Neural progenitor cell (in vitro differentiated cells): ENCODE data around the gene GJB6. TPM values are rescaled to one million over a fixed set of nuclear protein-coding genes. Genes with fewer than 3 reads are reported as not detected.

Experiments used
- DNase-seq: peaks from one replicate; pipeline ENCODE4 v3.0.0-alpha.2; 2016; ENCODE audit warnings: low spot score
- H2AFZ ChIP-seq: fragments of 200-600 bp; sonication (generic); replicated peaks from 2 replicates; pipeline ENCODE4 v1.6.1; 2016; ENCODE audit warnings: antibody characterized with exemption
- H3F3A ChIP-seq: fragments of 200-600 bp; sonication (generic); 2 replicates; pipeline ENCODE4 v1.6.1; 2016; ENCODE audit warnings: antibody characterized with exemption, low read depth
- H3K27ac ChIP-seq: fragments of 200-600 bp; sonication (generic); 2 replicates; pipeline ENCODE4 v1.5.1; 2016; ENCODE audit warnings: mild to moderate bottlenecking
- H3K27me3 ChIP-seq: fragments of 200-600 bp; sonication (generic); 2 replicates; pipeline ENCODE4 v1.6.1; 2016; ENCODE audit warnings: mild to moderate bottlenecking, moderate library complexity
- H3K36me3 ChIP-seq: fragments of 200-600 bp; sonication (generic); 2 replicates; pipeline ENCODE4 v1.5.1; 2016
- H3K4me1 ChIP-seq: fragments of 200-600 bp; sonication (generic); 2 replicates; pipeline ENCODE4 v1.6.1; 2016; ENCODE audit warnings: mixed run types
- H3K4me2 ChIP-seq: fragments of 200-600 bp; sonication (generic); 2 replicates; pipeline ENCODE4 v1.6.1; 2016
- H3K4me3 ChIP-seq: fragments of 200-600 bp; sonication (generic); 2 replicates; pipeline ENCODE4 v1.5.1; 2016
- H3K79me2 ChIP-seq: fragments of 200-600 bp; sonication (generic); 2 replicates; pipeline ENCODE4 v1.6.1; 2016; ENCODE audit warnings: low read depth
- H3K9ac ChIP-seq: fragments of 200-600 bp; sonication (generic); 2 replicates; pipeline ENCODE4 v1.6.1; 2016
- H3K9me3 ChIP-seq: fragments of 200-600 bp; sonication (generic); 2 replicates; pipeline ENCODE4 v1.5.1; 2016; ENCODE audit warnings: low read depth
- H4K20me1 ChIP-seq: fragments of 200-600 bp; sonication (generic); 2 replicates; pipeline ENCODE4 v1.6.1; 2016; ENCODE audit warnings: low read depth
- H3K27ac Mint-ChIP-seq: 3 replicates; pipeline ENCODE4 v1.8.0; 2021; ENCODE audit warnings: mixed read lengths
- H3K27me3 Mint-ChIP-seq: 2 replicates; pipeline ENCODE4 v1.8.0; 2022; ENCODE audit warnings: low read depth, mild to moderate bottlenecking, inconsistent platforms, moderate library complexity, mixed read lengths; ENCODE audit not compliant: insufficient read depth
- H3K36me3 Mint-ChIP-seq: 3 replicates; pipeline ENCODE4 v1.8.0; 2021; ENCODE audit warnings: mixed read lengths
- H3K4me1 Mint-ChIP-seq: 3 replicates; pipeline ENCODE4 v1.8.0; 2021; ENCODE audit warnings: mixed read lengths
- H3K4me3 Mint-ChIP-seq: 3 replicates; pipeline ENCODE4 v1.8.0; 2021; ENCODE audit warnings: mild to moderate bottlenecking, moderate library complexity, mixed read lengths
- H3K9me3 Mint-ChIP-seq: 3 replicates; pipeline ENCODE4 v1.8.0; 2020; ENCODE audit warnings: mixed read lengths
- CTCF ChIP-seq: fragments of 200-600 bp; sonication (generic); IDR thresholded peaks from 2 replicates; pipeline ENCODE4 v1.5.1; 2017; ENCODE audit warnings: antibody characterized with exemption, mild to moderate bottlenecking
- EZH2 ChIP-seq: fragments of 200-600 bp; sonication (generic); IDR thresholded peaks from 2 replicates; pipeline ENCODE4 v1.6.1; 2017; ENCODE audit warnings: antibody characterized with exemption, mild to moderate bottlenecking, moderate library complexity
- EZH2phosphoT487 ChIP-seq: fragments of 200-600 bp; sonication (generic); IDR thresholded peaks from 2 replicates; pipeline ENCODE4 v1.6.1; 2017; ENCODE audit warnings: antibody characterized with exemption
- total RNA-seq: library from RNA; depleted of rRNA; stranded (reverse); fragments of >200 nt; gene quantifications from 2 replicates; pipeline ENCODE4 v1.2.3, GENCODE V29; 2015; ENCODE audit warnings: low replicate concordance

Gene GJB6
- total RNA-seq, 1 donor from 2014 or later = not detected

- Mint-ChIP-seq H3K4me3 (no peak overlapping the region), H3K4me1 (no peaks in the 10 kb centered on the region), H3K9me3 (peaks cover 7% of the 10 kb centered on the region), H3K27ac (no peak overlapping the region), H3K36me3 (no peaks in the 10 kb centered on the region), H3K27me3 (peaks cover 3% of the 10 kb centered on the region)
- Histone ChIP-seq H3K4me2 (no peak overlapping the region), H3K4me3 (no peak overlapping the region), H2AFZ (no peak overlapping the region), H3K9ac (no peak overlapping the region), H3K79me2 (no peaks in the 10 kb centered on the region), H3K27me3 (no peaks in the 10 kb centered on the region), H3F3A (no peaks in the 10 kb centered on the region), H3K36me3 (no peaks in the 10 kb centered on the region), H3K9me3 (no peaks in the 10 kb centered on the region), H4K20me1 (no peaks in the 10 kb centered on the region), H3K4me1 (no peaks in the 10 kb centered on the region), H3K27ac (no peak overlapping the region)
- no peak for DNase-seq
- TF ChIP-seq EZH2phosphoT487 = no peak
- no peak for TF ChIP-seq CTCF
- TF ChIP-seq EZH2 = no peak
Measured at GRCh38 chr13:20247403-20247802, 15.3 kb upstream of the GJB6 start.

GRCh38 chr13:20241593-20241992, 9.5 kb upstream of the GJB6 start:
- no peak for DNase-seq
- no peaks in the 10 kb centered on the region for H3K36me3 ChIP-seq
- H4K20me1 ChIP-seq = no peaks in the 10 kb centered on the region
- Mint-ChIP-seq H3K4me3 (no peak overlapping the region), H3K4me1 (no peaks in the 10 kb centered on the region), H3K36me3 (no peaks in the 10 kb centered on the region), H3K27ac (no peak overlapping the region), H3K9me3 (peaks cover 7% of the 10 kb centered on the region), H3K27me3 (no peaks in the 10 kb centered on the region)
- H3K79me2 ChIP-seq = no peaks in the 10 kb centered on the region
- no peak for TF ChIP-seq EZH2
- TF ChIP-seq CTCF = no peak
- TF ChIP-seq EZH2phosphoT487 = no peak
- H3K9me3 ChIP-seq = no peaks in the 10 kb centered on the region
- H2AFZ ChIP-seq = no peak overlapping the region
- no peaks in the 10 kb centered on the region for H3K27me3 ChIP-seq
- no peak overlapping the region for H3K27ac ChIP-seq
- H3K4me1 ChIP-seq = no peaks in the 10 kb centered on the region
- H3K9ac ChIP-seq = no peak overlapping the region
- no peak overlapping the region for H3K4me2 ChIP-seq
- H3F3A ChIP-seq = no peaks in the 10 kb centered on the region
- no peak overlapping the region for H3K4me3 ChIP-seq

- Histone ChIP-seq H3K36me3 (no peaks in the 10 kb centered on the region), H3K27me3 (peaks cover 14% of the 10 kb centered on the region), H4K20me1 (no peaks in the 10 kb centered on the region), H3K79me2 (no peaks in the 10 kb centered on the region), H3F3A (no peaks in the 10 kb centered on the region), H2AFZ (no peak overlapping the region), H3K4me2 (no peak overlapping the region), H3K4me1 (no peaks in the 10 kb centered on the region), H3K9me3 (no peaks in the 10 kb centered on the region), H3K4me3 (no peak overlapping the region), H3K9ac (no peak overlapping the region), H3K27ac (no peak overlapping the region)
- no peak overlapping the region for H3K27ac Mint-ChIP-seq
- peaks cover 10% of the 10 kb centered on the region for H3K27me3 Mint-ChIP-seq
- TF ChIP-seq EZH2 = no peak
- no peak for TF ChIP-seq EZH2phosphoT487
- TF ChIP-seq CTCF = no peak
- H3K4me3 Mint-ChIP-seq = no peak overlapping the region
- DNase-seq = no peak
- no peaks in the 10 kb centered on the region for H3K4me1 Mint-ChIP-seq
- H3K36me3 Mint-ChIP-seq = no peaks in the 10 kb centered on the region
- H3K9me3 Mint-ChIP-seq = peaks cover 9% of the 10 kb centered on the region
Measured at GRCh38 chr13:20239748-20240147, 7.6 kb upstream of the GJB6 start.
